AG10803 (cell line): ENCODE data around the gene PEPD.

Experiments
- DNase-seq: peaks from one replicate; pipeline ENCODE4 v3.0.0; 2010; ENCODE audit warnings: low read depth
- H3K4me3 ChIP-seq: 2 replicates; pipeline ENCODE4 v1.5.1; 2011; ENCODE audit warnings: mild to moderate bottlenecking, low read length, control low read depth
- CTCF ChIP-seq: conservative IDR thresholded peaks from 2 replicates; pipeline ENCODE4 v1.5.1; 2011; ENCODE audit warnings: mild to moderate bottlenecking, low read length, control low read depth, inconsistent platforms

Gene PEPD

GRCh38 chr19:33407140-33407551, 114.4 kb downstream of the PEPD start:
- no peak for TF ChIP-seq CTCF
- no peak overlapping the region for H3K4me3 ChIP-seq
- no peak for DNase-seq

- peak; percentile 37 for DNase-seq
- no peak overlapping the region for H3K4me3 ChIP-seq
- TF ChIP-seq CTCF = peak; percentile 94
Measured at GRCh38 chr19:33406521-33407139, 115.0 kb downstream of the PEPD start.

GRCh38 chr19:33405553-33406461, 115.8 kb downstream of the PEPD start:
- TF ChIP-seq CTCF = no peak
- no peak for DNase-seq
- H3K4me3 ChIP-seq = no peak overlapping the region

GRCh38 chr19:33405254-33405552, 116.4 kb downstream of the PEPD start:
- TF ChIP-seq CTCF = no peak
- no peak for DNase-seq
- no peak overlapping the region for H3K4me3 ChIP-seq

- no peak for TF ChIP-seq CTCF
- H3K4me3 ChIP-seq = no peak overlapping the region
- peak; percentile 12 for DNase-seq
Measured at GRCh38 chr19:33404506-33405253, 116.9 kb downstream of the PEPD start.

- H3K4me3 ChIP-seq = no peak overlapping the region
- no peak for TF ChIP-seq CTCF
- DNase-seq = peak; percentile 18
Measured at GRCh38 chr19:33403973-33404304, 117.7 kb downstream of the PEPD start.
